Esophagus squamous epithelium (tissue), 5 donors: ENCODE data around the gene DIDO1. TPM values are rescaled to one million over a fixed set of nuclear protein-coding genes. Genes with fewer than 3 reads are reported as not detected.
A peak's percentile ranks its signal among the peaks of the same experiment; 100 is the strongest.

Experiments
- DNase-seq: peaks from one replicate; lab custom pipeline; 2025; lab: John Stamatoyannopoulos, UW
- H3K27ac ChIP-seq, 4 donors: fragments of 200-600 bp; sonication (generic); one replicate each; pipeline ENCODE4 v1.5.1; 2016 to 2019; ENCODE audit warnings: mild to moderate bottlenecking in 1 of 4
- H3K27me3 ChIP-seq, 4 donors: fragments of 200-600 bp; sonication (generic); 1 replicate in 3 of 4; 2 replicates in 1 of 4; pipeline versions ENCODE4 v1.5.1 to v1.6.0; 2017 to 2021; ENCODE audit warnings: antibody characterized with exemption in 1 of 4
- H3K36me3 ChIP-seq, 3 donors: fragments of 200-600 bp; sonication (generic); one replicate each; pipeline ENCODE4 v1.5.1; 2016 to 2019
- H3K4me1 ChIP-seq, 3 donors: fragments of 200-600 bp; sonication (generic); one replicate each; pipeline ENCODE4 v1.5.1; 2017 to 2019
- H3K4me3 ChIP-seq, 4 donors: fragments of 200-600 bp; sonication (generic); 1 replicate in 3 of 4; 2 replicates in 1 of 4; pipeline ENCODE4 v1.5.1; 2016 to 2019; ENCODE audit warnings: mild to moderate bottlenecking in 2 of 4, moderate library complexity in 1 of 4
- H3K9me3 ChIP-seq, 3 donors: fragments of 200-600 bp; sonication (generic); one replicate each; pipeline ENCODE4 v1.5.1; 2016 to 2019
- POLR2A ChIP-seq, 4 donors: fragments of 450-650 bp; IDR thresholded peaks; one replicate each; pipeline ENCODE4 v1.6.1; 2017; ENCODE audit warnings: antibody characterized with exemption in 4 of 4, mild to moderate bottlenecking in 4 of 4, moderate library complexity in 3 of 4
- WGBS, 2 donors: methylation state at CpG; one replicate each; pipeline ENCODE4 v1.1.5; 2018; 5-methylcytosine and 5-hydroxymethylcytosine counted together
- intact Hi-C: fragments of 100-400 bp; cut with DNase I; formaldehyde crosslinking; loops from one replicate; pipeline ENCODE4 v1.15.0; 2022
- total RNA-seq, 4 donors: library from RNA; depleted of rRNA; stranded (reverse); fragments of >200 nt; gene quantifications; one replicate each; pipeline ENCODE4 v1.1.0, GENCODE V29; 2016
- TF ChIP-seq, protein P1 (sequence below), 6 experiments: fragments of 450-650 bp in 4 of 6; fragments of 200-600 bp in 2 of 6; sonication (generic) in 2 of 6; IDR thresholded peaks; one replicate each; pipeline ENCODE4 v1.5.1; 2016 to 2019; ENCODE audit warnings: antibody characterized with exemption in 6 of 6, mild to moderate bottlenecking in 4 of 6, moderate library complexity in 4 of 6
- donor health status: DM: yes; HTN: yes; CAD: no.

The DIDO1 gene
- total RNA-seq, 4 donors from 2014 or later, result 27.6 to 57.8 (median 36.7) TPM

DNA sequence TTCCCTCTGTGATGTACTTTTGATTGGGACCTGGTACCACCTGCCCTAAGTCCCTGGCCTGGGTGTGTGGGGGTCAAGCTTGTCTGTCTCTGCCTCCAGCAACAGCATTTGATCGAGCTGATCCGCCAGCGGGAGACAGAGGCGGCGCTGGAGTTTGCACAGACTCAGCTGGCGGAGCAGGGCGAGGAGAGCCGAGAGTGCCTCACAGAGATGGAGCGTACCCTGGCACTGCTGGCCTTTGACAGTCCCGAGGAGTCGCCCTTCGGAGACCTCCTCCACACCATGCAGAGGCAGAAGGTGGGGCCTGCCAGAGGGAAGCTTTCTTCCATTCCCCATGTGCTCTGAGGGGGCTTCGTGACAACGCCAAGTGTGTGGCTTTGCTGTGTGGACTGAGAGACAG, 17.1 kb upstream of the DIDO1 start:
- H3K4me3 ChIP-seq, result no peak overlapping the region
- peaks cover 18 to 81% (median 40%) of the 10 kb centered on the region in 3 donors for H3K36me3 ChIP-seq
- intact Hi-C loops, result no loop called here
- DNase-seq, result no peak
- no peaks in the 10 kb centered on the region for H3K9me3 ChIP-seq
- peaks cover 15 to 39% (median 19%) of the 10 kb centered on the region in 3 donors for H3K4me1 ChIP-seq
- H3K27ac ChIP-seq, result no peak overlapping the region
- H3K27me3 ChIP-seq, result no peaks in the 10 kb centered on the region
- WGBS, 2 donors, result 91 to 94% methylated on average over 3 to 14 of the region's 14 CpGs
- TF ChIP-seq POLR2A (IDR thresholded peaks at IDR 0.05), result no peak
- TF ChIP-seq, protein P1, sequence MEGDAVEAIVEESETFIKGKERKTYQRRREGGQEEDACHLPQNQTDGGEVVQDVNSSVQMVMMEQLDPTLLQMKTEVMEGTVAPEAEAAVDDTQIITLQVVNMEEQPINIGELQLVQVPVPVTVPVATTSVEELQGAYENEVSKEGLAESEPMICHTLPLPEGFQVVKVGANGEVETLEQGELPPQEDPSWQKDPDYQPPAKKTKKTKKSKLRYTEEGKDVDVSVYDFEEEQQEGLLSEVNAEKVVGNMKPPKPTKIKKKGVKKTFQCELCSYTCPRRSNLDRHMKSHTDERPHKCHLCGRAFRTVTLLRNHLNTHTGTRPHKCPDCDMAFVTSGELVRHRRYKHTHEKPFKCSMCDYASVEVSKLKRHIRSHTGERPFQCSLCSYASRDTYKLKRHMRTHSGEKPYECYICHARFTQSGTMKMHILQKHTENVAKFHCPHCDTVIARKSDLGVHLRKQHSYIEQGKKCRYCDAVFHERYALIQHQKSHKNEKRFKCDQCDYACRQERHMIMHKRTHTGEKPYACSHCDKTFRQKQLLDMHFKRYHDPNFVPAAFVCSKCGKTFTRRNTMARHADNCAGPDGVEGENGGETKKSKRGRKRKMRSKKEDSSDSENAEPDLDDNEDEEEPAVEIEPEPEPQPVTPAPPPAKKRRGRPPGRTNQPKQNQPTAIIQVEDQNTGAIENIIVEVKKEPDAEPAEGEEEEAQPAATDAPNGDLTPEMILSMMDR (IDR thresholded peaks at IDR 0.05), result no peak

DNA sequence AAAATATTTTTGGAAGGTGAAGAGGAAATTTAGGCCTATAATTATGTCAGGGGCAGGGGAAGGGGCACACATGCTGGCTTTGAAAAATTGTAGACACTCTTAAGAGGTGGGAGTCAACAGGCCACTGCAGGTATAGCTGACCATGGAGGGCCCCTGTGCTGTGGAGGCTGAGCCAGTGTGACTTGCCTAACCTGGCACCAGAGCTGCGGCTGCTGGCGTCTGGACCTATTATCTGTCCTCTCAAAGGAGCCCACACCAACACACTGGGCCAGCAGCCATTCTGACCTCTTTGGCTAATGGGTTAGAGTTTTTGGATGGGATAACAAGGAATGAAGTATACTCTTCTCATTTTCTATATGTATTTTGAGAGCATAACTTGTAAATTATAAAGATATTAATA, 16.2 kb upstream of the DIDO1 start:
- DNase-seq, result no peak
- intact Hi-C loops, result no loop called here
- H3K27ac ChIP-seq, result no peak overlapping the region
- no peaks in the 10 kb centered on the region for H3K27me3 ChIP-seq
- H3K4me3 ChIP-seq, result no peak overlapping the region
- TF ChIP-seq, protein P1 (IDR thresholded peaks at IDR 0.05), result no peak
- no peak for TF ChIP-seq POLR2A (IDR thresholded peaks at IDR 0.05)
- peaks cover 15 to 39% (median 19%) of the 10 kb centered on the region in 3 donors for H3K4me1 ChIP-seq
- peaks cover 18 to 72% (median 39%) of the 10 kb centered on the region in 3 donors for H3K36me3 ChIP-seq
- 71 to 86% methylated on average over 2 of the region's 2 CpGs for WGBS, 2 donors
- no peaks in the 10 kb centered on the region for H3K9me3 ChIP-seq

DNA sequence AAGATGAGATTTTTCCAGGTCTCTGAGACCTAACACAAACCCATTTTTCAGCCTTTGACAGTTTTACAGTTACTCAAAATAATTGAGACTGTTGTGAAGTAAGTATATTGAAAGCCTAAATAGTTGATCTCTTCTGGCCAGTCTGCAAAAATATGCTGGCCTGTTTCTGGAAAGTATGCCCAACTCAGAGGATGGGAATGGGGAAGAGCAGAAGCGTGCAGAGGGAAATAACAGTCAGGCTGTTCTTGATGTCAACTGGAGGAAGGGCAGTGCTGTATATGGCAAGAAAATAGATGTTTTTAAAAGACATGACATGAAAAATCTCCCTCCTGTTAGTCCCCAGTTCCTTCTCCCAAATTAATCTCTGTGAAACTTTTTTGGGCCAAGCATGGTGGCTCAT, 15.5 kb upstream of the DIDO1 start:
- TF ChIP-seq, protein P1 (IDR thresholded peaks at IDR 0.05), result no peak
- TF ChIP-seq POLR2A (IDR thresholded peaks at IDR 0.05), result no peak
- H3K4me3 ChIP-seq, result no peak overlapping the region
- no peak overlapping the region for H3K27ac ChIP-seq
- DNase-seq, result no peak
- 75 to 83% methylated on average over 1 of the region's 1 CpG for WGBS, 2 donors
- peaks cover 18 to 65% (median 33%) of the 10 kb centered on the region in 3 donors for H3K36me3 ChIP-seq
- peaks cover 16 to 43% (median 21%) of the 10 kb centered on the region in 3 donors for H3K4me1 ChIP-seq
- intact Hi-C loops, result no loop called here
- no peaks in the 10 kb centered on the region for H3K27me3 ChIP-seq
- H3K9me3 ChIP-seq, result no peaks in the 10 kb centered on the region

DNA sequence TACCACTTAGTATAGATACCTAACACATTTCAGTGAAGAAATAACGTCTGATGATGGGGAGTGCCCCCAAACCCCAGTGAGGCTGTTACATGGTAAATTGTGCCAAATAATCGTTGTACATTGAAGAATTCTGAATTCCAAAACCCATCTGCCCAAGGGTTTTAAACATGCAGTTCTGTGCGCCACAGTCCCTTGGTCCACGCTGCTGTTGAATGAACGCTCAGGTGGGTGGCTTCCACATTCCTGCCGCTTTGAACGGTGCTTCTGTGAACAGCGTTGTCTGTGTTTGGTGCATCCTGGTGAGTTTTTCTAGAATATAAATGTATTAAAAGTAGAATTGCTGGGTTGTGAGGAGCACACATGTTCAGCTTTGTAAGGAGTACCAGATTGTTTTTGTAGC, 14.6 kb upstream of the DIDO1 start:
- WGBS, 2 donors, result 89% methylated on average over 8 of the region's 8 CpGs
- Histone ChIP-seq H3K27ac (no peak overlapping the region), H3K27me3 (no peaks in the 10 kb centered on the region), H3K9me3 (no peaks in the 10 kb centered on the region), H3K4me1 (peaks cover 24 to 52% (median 30%) of the 10 kb centered on the region in 3 donors), H3K4me3 (no peak overlapping the region), H3K36me3 (peaks cover 10 to 56% (median 24%) of the 10 kb centered on the region in 3 donors)
- intact Hi-C loops, result no loop called here
- no peak for DNase-seq
- TF ChIP-seq, protein P1 (IDR thresholded peaks at IDR 0.05), result no peak
- no peak for TF ChIP-seq POLR2A (IDR thresholded peaks at IDR 0.05)

DNA sequence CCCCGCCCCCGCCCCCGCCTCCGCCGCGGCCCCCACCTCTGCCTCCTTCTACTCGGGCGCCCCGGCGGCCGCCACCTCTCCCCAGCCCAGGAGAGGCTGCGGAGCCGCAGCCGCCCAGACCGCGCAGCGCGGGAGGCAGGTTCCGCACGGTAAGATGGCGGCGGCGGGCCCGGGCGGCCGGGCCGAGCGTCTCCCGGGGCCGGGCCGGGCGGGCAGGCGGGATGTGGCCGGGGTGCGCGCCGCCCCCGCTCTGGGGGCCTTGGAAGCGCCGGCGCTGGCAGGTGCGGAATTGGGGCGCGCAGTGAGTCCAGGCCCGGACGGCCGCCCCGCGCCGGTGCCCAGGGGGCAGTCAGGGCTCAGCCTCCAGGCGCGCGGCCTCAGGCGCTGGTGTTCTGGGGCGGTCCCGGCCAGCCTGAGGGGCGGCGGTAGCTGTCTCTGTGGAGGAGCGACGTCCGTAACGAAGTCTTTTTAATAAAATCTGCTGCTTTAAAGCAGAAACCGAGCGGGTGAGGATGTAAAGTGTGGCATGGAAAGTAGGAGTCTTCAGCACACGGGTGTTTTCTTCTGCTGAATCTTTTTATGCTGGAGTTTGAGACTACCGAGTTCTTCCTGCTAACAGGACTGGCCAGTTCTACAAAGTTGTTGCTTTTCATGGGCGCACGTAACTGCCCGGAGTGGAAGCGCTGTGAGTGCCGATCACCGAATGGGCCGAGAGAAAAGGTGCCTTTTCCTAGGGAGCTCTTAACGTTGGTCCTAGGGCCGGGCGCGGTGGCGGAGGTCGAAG, 12.0 kb upstream of the DIDO1 start, which contains the start of gene GID8:
Gene GID8 (plus strand): TSS at position 43 of the 784 bp plus-strand sequence. CDS start 3,356 bp downstream, outside the sequence.
- peaks cover 32 to 77% (median 39%) of the 10 kb centered on the region in 3 donors for H3K4me1 ChIP-seq
- H3K36me3 ChIP-seq, result peaks cover 1 to 52% (median 7%) of the 10 kb centered on the region in 3 donors
- peak within 1 kb of the TSS; percentile 70 to 99 (median 90) for H3K4me3 ChIP-seq
- TF ChIP-seq, protein P1 (IDR thresholded peaks at IDR 0.05), result no peak
- TF ChIP-seq POLR2A (IDR thresholded peaks at IDR 0.05), result no peak
- H3K9me3 ChIP-seq, result no peaks in the 10 kb centered on the region
- no peak for DNase-seq
- no peaks in the 10 kb centered on the region for H3K27me3 ChIP-seq
- H3K27ac ChIP-seq, result peak within 1 kb of the TSS; percentile 97 to 100 (median 98)
- WGBS, 2 donors, result 0 to 1% methylated on average over 10 to 11 of the region's 79 CpGs
- intact Hi-C loops, result no loop called here
